PFSK-1 (cell line): ENCODE measurements around the gene LIMA1.

ENCODE experiments used
- POLR2AphosphoS5 ChIP-seq: IDR thresholded peaks from 2 replicates; pipeline ENCODE4 v1.6.1; 2012; ENCODE audit warnings: low read depth, mild to moderate bottlenecking, control low read depth, low read length, moderate library complexity
- SIN3A ChIP-seq: IDR thresholded peaks from 2 replicates; pipeline ENCODE4 v1.6.1; 2012; ENCODE audit warnings: mild to moderate bottlenecking, low read length, moderate library complexity, borderline replicate concordance; ENCODE audit not compliant: insufficient read depth
- TF ChIP-seq, protein P1 (sequence below), 2 experiments: IDR thresholded peaks; 2 replicates each; pipeline versions ENCODE4 v1.6.1 to v1.8.0; 2011 to 2012; ENCODE audit warnings: low read depth in 2 of 2, low read length in 2 of 2, control low read depth in 1 of 2, inconsistent platforms in 1 of 2, mild to moderate bottlenecking in 1 of 2, moderate library complexity in 1 of 2; ENCODE audit not compliant: insufficient read depth in 1 of 2

DNA sequence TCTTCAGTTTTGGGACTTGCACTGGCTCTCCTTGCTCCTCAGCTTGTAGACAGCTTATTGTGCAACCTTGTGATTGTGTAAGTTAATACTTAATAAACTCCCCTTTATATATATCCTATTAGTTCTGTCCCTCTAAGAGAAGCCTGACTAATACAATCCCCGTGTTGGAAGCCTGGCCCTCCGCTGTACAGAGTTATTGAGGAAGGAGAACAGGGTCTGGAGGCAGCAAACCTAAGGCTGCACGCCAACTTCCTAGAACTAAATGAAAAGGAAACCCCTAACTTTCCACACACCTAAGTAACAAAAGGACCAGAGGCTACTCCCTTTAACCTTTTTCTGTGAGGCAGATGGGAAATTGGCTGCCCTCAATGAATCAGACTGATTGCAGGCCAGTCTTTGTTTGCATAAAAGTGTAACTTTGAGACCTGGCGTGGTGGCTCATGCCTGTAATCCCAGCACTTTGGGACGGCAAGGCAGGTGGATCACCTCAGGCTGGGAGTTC is 42.6 kb upstream of the LIMA1 start:
- TF ChIP-seq, protein P1, sequence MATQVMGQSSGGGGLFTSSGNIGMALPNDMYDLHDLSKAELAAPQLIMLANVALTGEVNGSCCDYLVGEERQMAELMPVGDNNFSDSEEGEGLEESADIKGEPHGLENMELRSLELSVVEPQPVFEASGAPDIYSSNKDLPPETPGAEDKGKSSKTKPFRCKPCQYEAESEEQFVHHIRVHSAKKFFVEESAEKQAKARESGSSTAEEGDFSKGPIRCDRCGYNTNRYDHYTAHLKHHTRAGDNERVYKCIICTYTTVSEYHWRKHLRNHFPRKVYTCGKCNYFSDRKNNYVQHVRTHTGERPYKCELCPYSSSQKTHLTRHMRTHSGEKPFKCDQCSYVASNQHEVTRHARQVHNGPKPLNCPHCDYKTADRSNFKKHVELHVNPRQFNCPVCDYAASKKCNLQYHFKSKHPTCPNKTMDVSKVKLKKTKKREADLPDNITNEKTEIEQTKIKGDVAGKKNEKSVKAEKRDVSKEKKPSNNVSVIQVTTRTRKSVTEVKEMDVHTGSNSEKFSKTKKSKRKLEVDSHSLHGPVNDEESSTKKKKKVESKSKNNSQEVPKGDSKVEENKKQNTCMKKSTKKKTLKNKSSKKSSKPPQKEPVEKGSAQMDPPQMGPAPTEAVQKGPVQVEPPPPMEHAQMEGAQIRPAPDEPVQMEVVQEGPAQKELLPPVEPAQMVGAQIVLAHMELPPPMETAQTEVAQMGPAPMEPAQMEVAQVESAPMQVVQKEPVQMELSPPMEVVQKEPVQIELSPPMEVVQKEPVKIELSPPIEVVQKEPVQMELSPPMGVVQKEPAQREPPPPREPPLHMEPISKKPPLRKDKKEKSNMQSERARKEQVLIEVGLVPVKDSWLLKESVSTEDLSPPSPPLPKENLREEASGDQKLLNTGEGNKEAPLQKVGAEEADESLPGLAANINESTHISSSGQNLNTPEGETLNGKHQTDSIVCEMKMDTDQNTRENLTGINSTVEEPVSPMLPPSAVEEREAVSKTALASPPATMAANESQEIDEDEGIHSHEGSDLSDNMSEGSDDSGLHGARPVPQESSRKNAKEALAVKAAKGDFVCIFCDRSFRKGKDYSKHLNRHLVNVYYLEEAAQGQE (IDR thresholded peaks at IDR 0.05; ENCODE audit: insufficient read depth in 1 of 2, low read depth in 2 of 2, low read length in 2 of 2) = no peak
- TF ChIP-seq POLR2AphosphoS5 (no peak), SIN3A (no peak)
